PC-3 (cell line): Measurements from ENCODE around the gene CERS1. TPM values are rescaled to one million over a fixed set of nuclear protein-coding genes. Genes with fewer than 3 reads are reported as not detected.

ENCODE experiments used
- ATAC-seq: fragments of 200-7000 bp; cut with Tn5 transposase; 2 replicates; pipeline ENCODE4 v1.9.1; 2020; ENCODE audit warnings: mild to moderate bottlenecking, moderate library complexity
- BruUV-seq: library from RNA; stranded (reverse); fragments of 400-500 nt; replicated peaks from 2 replicates; lab custom pipeline; 2021; lab: Mats Ljungman, UMichigan
- CTCF ChIA-PET: fragments of 300-600 bp; sonication (Branson Sonifier 250); formaldehyde crosslinking; loops from one replicate; lab custom pipeline; 2022; ENCODE audit warnings: antibody characterized with exemption; lab: Charles Lee
- POLR2A ChIA-PET: fragments of 300-600 bp; sonication (Branson Sonifier 250); formaldehyde crosslinking; loops from one replicate; lab custom pipeline; 2022; ENCODE audit warnings: antibody characterized with exemption; ENCODE audit not compliant: unreplicated experiment; lab: Charles Lee
- DNase-seq: peaks from one replicate; pipeline ENCODE4 v3.0.0-alpha.2; 2015
- H2AFZ ChIP-seq: fragments of 300-600 bp; sonication (generic); 2 replicates; pipeline ENCODE4 v1.6.0; 2016; ENCODE audit warnings: antibody characterized with exemption, low read length
- H3F3A ChIP-seq: fragments of 300-600 bp; sonication (generic); one replicate; pipeline ENCODE4 v1.6.0; 2017; ENCODE audit warnings: antibody characterized with exemption, low read length, control low read depth, mild to moderate bottlenecking; ENCODE audit not compliant: unreplicated experiment
- H3K27ac ChIP-seq: fragments of 300-600 bp; sonication (generic); 2 replicates; pipeline ENCODE4 v1.5.1; 2016; ENCODE audit warnings: mild to moderate bottlenecking, low read length
- H3K27me3 ChIP-seq: fragments of 300-600 bp; sonication (generic); 2 replicates; pipeline ENCODE4 v1.6.1; 2016; ENCODE audit warnings: low read length, mixed read lengths
- H3K36me3 ChIP-seq: fragments of 300-600 bp; sonication (generic); 2 replicates; pipeline ENCODE4 v1.6.1; 2016; ENCODE audit warnings: low read depth, mixed run types, low read length, mixed read lengths
- H3K4me1 ChIP-seq: fragments of 300-600 bp; sonication (generic); 2 replicates; pipeline ENCODE4 v1.5.1; 2016; ENCODE audit warnings: low read length; ENCODE audit not compliant: insufficient read depth
- H3K4me2 ChIP-seq: fragments of 300-600 bp; sonication (generic); 2 replicates; pipeline ENCODE4 v1.6.0; 2016; ENCODE audit warnings: low read length
- H3K4me3 ChIP-seq: fragments of 300-600 bp; sonication (generic); 2 replicates; pipeline ENCODE4 v1.5.1; 2016; ENCODE audit warnings: mild to moderate bottlenecking, low read length, mixed read lengths
- H3K79me2 ChIP-seq: fragments of 300-600 bp; sonication (generic); 2 replicates; pipeline ENCODE4 v1.6.1; 2017; ENCODE audit warnings: low read length, mixed read lengths
- H3K9ac ChIP-seq: fragments of 300-600 bp; sonication (generic); 2 replicates; pipeline ENCODE4 v1.6.0; 2016; ENCODE audit warnings: mild to moderate bottlenecking, low read length
- H3K9me2 ChIP-seq: fragments of 300-600 bp; sonication (generic); replicated peaks from 2 replicates; pipeline ENCODE4 v1.6.1; 2016; ENCODE audit warnings: mixed run types, low read length, mixed read lengths
- H3K9me3 ChIP-seq: fragments of 300-600 bp; sonication (generic); 2 replicates; pipeline ENCODE4 v1.6.1; 2016; ENCODE audit warnings: low read length, mixed read lengths
- H4K20me1 ChIP-seq: fragments of 300-600 bp; sonication (generic); 2 replicates; pipeline ENCODE4 v1.6.1; 2016; ENCODE audit warnings: low read length, mixed read lengths
- CTCF ChIP-seq: fragments of 300-600 bp; sonication (generic); conservative IDR thresholded peaks from 2 replicates; pipeline ENCODE4 v1.5.1; 2017; ENCODE audit warnings: antibody characterized with exemption, low read depth, mild to moderate bottlenecking, low read length
- EZH2 ChIP-seq: fragments of 300-600 bp; sonication (generic); IDR thresholded peaks from one replicate; pipeline ENCODE4 v1.6.1; 2017; ENCODE audit warnings: antibody characterized with exemption, mild to moderate bottlenecking, low read length; ENCODE audit not compliant: unreplicated experiment
- EZH2phosphoT487 ChIP-seq: fragments of 300-600 bp; sonication (generic); IDR thresholded peaks from 2 replicates; pipeline ENCODE4 v1.6.1; 2018; ENCODE audit warnings: mild to moderate bottlenecking, antibody characterized with exemption, low read length, borderline replicate concordance
- intact Hi-C: fragments of 100-400 bp; cut with micrococcal nuclease; formaldehyde crosslinking; loops from 2 replicates; pipeline ENCODE4 v1.9.0; 2023
- total RNA-seq: library from RNA; depleted of rRNA; stranded (reverse); fragments of >200 nt; gene quantifications from 2 replicates; pipeline ENCODE4 v1.2.3, GENCODE V29; 2014

The CERS1 gene
- total RNA-seq, 1 experiment from 2014 or later = 0.95 TPM

DNA sequence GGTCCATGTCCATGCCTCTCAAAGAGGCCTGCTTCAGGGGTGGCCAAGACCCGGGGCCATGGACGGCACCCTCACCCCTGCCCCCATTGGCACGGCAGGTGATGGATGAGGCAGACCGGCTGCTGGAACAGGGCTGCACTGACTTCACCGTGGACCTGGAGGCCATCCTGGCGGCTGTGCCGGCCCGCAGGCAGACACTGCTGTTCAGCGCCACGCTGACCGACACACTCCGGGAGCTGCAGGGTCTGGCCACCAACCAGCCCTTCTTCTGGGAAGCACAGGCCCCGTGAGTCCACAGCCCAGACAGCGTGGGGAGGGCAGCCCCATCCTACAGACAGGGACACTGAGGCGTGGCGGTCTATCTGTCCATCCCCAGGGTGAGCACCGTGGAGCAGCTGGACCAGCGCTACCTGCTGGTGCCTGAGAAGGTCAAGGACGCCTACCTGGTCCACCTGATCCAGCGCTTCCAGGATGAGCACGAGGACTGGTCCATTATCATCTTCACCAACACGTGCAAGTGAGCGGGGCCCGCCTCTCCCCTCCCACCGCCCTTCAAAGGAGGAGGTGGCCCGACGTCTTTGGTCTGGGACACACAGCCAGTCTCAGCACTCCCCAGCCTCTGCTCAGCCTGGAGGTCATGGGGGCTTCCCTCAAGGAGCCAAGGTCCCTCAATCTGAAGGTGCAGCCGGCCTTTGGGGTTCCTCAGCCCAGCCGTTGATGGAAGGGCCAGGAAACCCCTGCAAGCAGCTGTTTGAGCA, 26.4 kb upstream of the CERS1 start:
- POLR2A ChIA-PET = no interaction called here
- H3K4me2 ChIP-seq = no peak overlapping the region

DNA sequence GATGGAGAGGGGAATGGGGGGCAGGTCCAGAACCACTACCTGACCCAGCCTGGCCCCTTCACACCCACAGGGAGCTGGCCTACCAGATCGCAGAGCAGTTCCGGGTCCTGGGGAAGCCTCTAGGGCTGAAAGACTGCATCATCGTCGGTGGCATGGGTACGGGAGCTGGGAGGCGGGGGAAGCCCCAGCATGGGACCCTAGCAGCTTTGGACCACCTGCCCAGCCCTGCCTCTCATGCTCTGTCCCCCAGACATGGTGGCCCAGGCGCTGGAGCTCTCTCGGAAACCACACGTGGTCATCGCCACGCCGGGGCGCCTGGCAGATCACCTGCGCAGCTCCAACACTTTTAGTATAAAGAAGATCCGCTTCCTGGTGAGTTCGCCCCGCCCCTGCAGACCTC, 25.6 kb upstream of the CERS1 start:
- POLR2A ChIA-PET = no interaction called here
- no peaks in the 10 kb centered on the region for H3K9me2 ChIP-seq

More for the DNA sequence above, 26.4 kb upstream of the CERS1 start:
- DNase-seq = no peak
- Histone ChIP-seq H3K27ac (no peak overlapping the region), H3K9me3 (no peaks in the 10 kb centered on the region), H3F3A (no peaks in the 10 kb centered on the region), H3K9ac (no peak overlapping the region), H3K36me3 (peaks cover 31% of the 10 kb centered on the region), H4K20me1 (no peaks in the 10 kb centered on the region), H3K4me3 (no peak overlapping the region), H3K9me2 (no peaks in the 10 kb centered on the region), H3K79me2 (peaks cover 38% of the 10 kb centered on the region), H3K4me1 (peaks cover 10% of the 10 kb centered on the region), H2AFZ (no peak overlapping the region), H3K27me3 (no peaks in the 10 kb centered on the region)
- TF ChIP-seq EZH2phosphoT487 = no peak
- TF ChIP-seq CTCF = no peak
- TF ChIP-seq EZH2 = no peak
- no peak for ATAC-seq
- no TSS peak for BruUV-seq
- intact Hi-C loops = no loop called here
- CTCF ChIA-PET = no interaction called here

More for the DNA sequence above, 25.6 kb upstream of the CERS1 start:
- CTCF ChIA-PET = no interaction called here
- no peak overlapping the region for H3K9ac ChIP-seq
- H3K4me2 ChIP-seq = no peak overlapping the region
- H3K9me3 ChIP-seq = no peaks in the 10 kb centered on the region
- intact Hi-C loops = no loop called here
- no TSS peak for BruUV-seq
- ATAC-seq = no peak
- H3K27ac ChIP-seq = no peak overlapping the region
- H3K36me3 ChIP-seq = peaks cover 31% of the 10 kb centered on the region
- peaks cover 46% of the 10 kb centered on the region for H3K79me2 ChIP-seq
- DNase-seq = no peak
- H3F3A ChIP-seq = no peaks in the 10 kb centered on the region
- no peak overlapping the region for H3K4me3 ChIP-seq
- peaks cover 16% of the 10 kb centered on the region for H3K4me1 ChIP-seq
- H4K20me1 ChIP-seq = no peaks in the 10 kb centered on the region
- no peak overlapping the region for H2AFZ ChIP-seq
- TF ChIP-seq EZH2 (no peak), EZH2phosphoT487 (no peak), CTCF (no peak)
- H3K27me3 ChIP-seq = no peaks in the 10 kb centered on the region
